HepG2 (cell line): ENCODE measurements around the gene SLC39A1. TPM values are rescaled to one million over a fixed set of nuclear protein-coding genes. Genes with fewer than 3 reads are reported as not detected.

Experiments
- AHR ChIP-seq: IDR thresholded peaks from 2 replicates; pipeline ENCODE4 v1.6.1; 2018; ENCODE audit warnings: missing genetic modification reagents, missing compliant biosample characterization
- CREM ChIP-seq, 2 experiments: sonication (generic) in 1 of 2; formaldehyde crosslinking in 1 of 2; IDR thresholded peaks; 2 replicates each; pipeline versions ENCODE4 v1.4.0 to v1.6.1; 2016 to 2020; ENCODE audit warnings: antibody characterized with exemption in 1 of 2, mild to moderate bottlenecking in 1 of 2, missing genetic modification reagents in 1 of 2
- KIAA2018 ChIP-seq: sonication (generic); formaldehyde crosslinking; IDR thresholded peaks from 2 replicates; pipeline ENCODE4 v1.5.0; 2020; ENCODE audit warnings: mild to moderate bottlenecking, missing genetic modification reagents, borderline replicate concordance
- MED8 ChIP-seq: sonication (generic); formaldehyde crosslinking; IDR thresholded peaks from 2 replicates; pipeline ENCODE4 v1.8.1; 2023; ENCODE audit warnings: mild to moderate bottlenecking, missing genetic modification reagents; ENCODE audit not compliant: insufficient replicate concordance
- NBN ChIP-seq: fragments of 450-650 bp; conservative IDR thresholded peaks from 2 replicates; pipeline ENCODE4 v1.6.1; 2017
- NFIC ChIP-seq: IDR thresholded peaks from 2 replicates; pipeline ENCODE4 v1.6.1; 2012; ENCODE audit warnings: mild to moderate bottlenecking, low read length, inconsistent platforms
- POLR2G ChIP-seq: fragments of 200-400 bp; formaldehyde crosslinking; IDR thresholded peaks from 2 replicates; pipeline ENCODE4 v1.6.1; 2018; ENCODE audit warnings: mild to moderate bottlenecking, low read depth, low read length, moderate library complexity
- RXRB ChIP-seq: IDR thresholded peaks from 2 replicates; pipeline ENCODE4 v1.6.1; 2016; ENCODE audit warnings: borderline replicate concordance, missing genetic modification reagents, missing compliant biosample characterization
- SRSF9 ChIP-seq: fragments of 200-400 bp; formaldehyde crosslinking; IDR thresholded peaks from 2 replicates; pipeline ENCODE4 v1.6.1; 2018; ENCODE audit warnings: borderline replicate concordance, mild to moderate bottlenecking, low read depth, low read length; ENCODE audit not compliant: insufficient read depth, poor library complexity, severe bottlenecking
- STAT6 ChIP-seq: sonication (generic); formaldehyde crosslinking; IDR thresholded peaks from 2 replicates; pipeline ENCODE4 v1.4.0; 2020; ENCODE audit warnings: missing genetic modification reagents, mild to moderate bottlenecking, borderline replicate concordance
- ZBTB44 ChIP-seq: sonication (generic); formaldehyde crosslinking; IDR thresholded peaks from 2 replicates; pipeline ENCODE4 v1.4.0; 2020; ENCODE audit warnings: missing genetic modification reagents
- ZBTB46 ChIP-seq: sonication (generic); formaldehyde crosslinking; IDR thresholded peaks from 2 replicates; pipeline ENCODE4 v1.4.0; 2020; ENCODE audit warnings: mild to moderate bottlenecking, missing genetic modification reagents, borderline replicate concordance
- polyA plus RNA-seq, 8 experiments: library from polyadenylated mRNA; depleted of rRNA in 3 of 8; stranded (reverse) in 7 of 8; unstranded in 1 of 8; fragments of >200 nt; fragmentation: Illumina TruSeq in 4 of 8; extraction: Trizol in 4 of 8; gene quantifications; 2 replicates each; pipeline versions ENCODE4 v1.2.1 to v1.2.3, GENCODE V29; 2011 to 2016; ENCODE audit warnings: low read depth in 4 of 8, missing spikeins in 1 of 8, mixed read lengths in 1 of 8; ENCODE audit not compliant: insufficient read depth in 1 of 8
- total RNA-seq, 5 experiments: library from RNA; depleted of rRNA; stranded (reverse); fragments of >200 nt; fragmentation: Illumina TruSeq; extraction: Trizol; gene quantifications; 2 replicates each; pipeline ENCODE4 v1.2.3, GENCODE V29; 2016; ENCODE audit warnings: low read depth in 1 of 5

Gene SLC39A1
- total and polyA plus RNA-seq, 2 of the 13 experiments (the other 11 are each of a cell fraction or from before 2014, with no cell fraction given), result 71.2 to 78.4 TPM

- TF ChIP-seq KIAA2018 (CRISPR knock-in tag), result no peak
- no peak for TF ChIP-seq SRSF9
- no peak; the same call in 1 of the 2 replicates for TF ChIP-seq STAT6 (CRISPR knock-in tag)
- no peak for TF ChIP-seq NBN
- no peak for TF ChIP-seq ZBTB46 (CRISPR knock-in tag)
- peak; percentile 94 for TF ChIP-seq POLR2G
- TF ChIP-seq ZBTB44, result peak; percentile 88; the same call in 1 of the 2 replicates
- peak; percentile 81 for TF ChIP-seq CREM (IDR thresholded peaks at IDR 0.05)
- TF ChIP-seq CREM (CRISPR knock-in tag; IDR thresholded peaks at IDR 0.05), result no peak
- no peak for TF ChIP-seq MED8
- no peak for TF ChIP-seq AHR (CRISPR knock-in tag)
- TF ChIP-seq RXRB (CRISPR knock-in tag), result peak; percentile 20; the same call in 1 of the 2 replicates
- no peak for TF ChIP-seq NFIC
These were observed 14.2 kb upstream of the SLC39A1 start, which contains the start of gene JTB (continued) for GRCh38 chr1:153977250-153978240.
